Measurements from ENCODE around the gene AFG3L2. TPM values are rescaled to one million over a fixed set of nuclear protein-coding genes. Genes with fewer than 3 reads are reported as not detected.

AFG3L2 gene
- total and polyA plus RNA-seq, 9 of the 15 experiments (the other 6 are each of a cell fraction or from before 2014, with no cell fraction given), result 24.1 to 109 (median 84.0) TPM

GRCh38 chr18:12401881-12402280 is 24.9 kb upstream of the AFG3L2 start (continued):
- TF ChIP-seq ZBTB5 (IDR thresholded peaks at IDR 0.05) (no peak), SIRT6 (IDR thresholded peaks at IDR 0.05; ENCODE audit: low read depth, low read length) (no peak), NFATC3 (IDR thresholded peaks at IDR 0.05) (no peak), MGA (IDR thresholded peaks at IDR 0.05) (no peak), ZNF316 (IDR thresholded peaks at IDR 0.05) (no peak), MYC (IDR thresholded peaks at IDR 0.05; ENCODE audit: low read depth, low read length) (no peak), MYC (CRISPR knock-in tag; IDR thresholded peaks at IDR 0.05; ENCODE audit: borderline replicate concordance, low read depth) (no peak), RAD21 (CRISPR knock-in tag; conservative IDR thresholded peaks at IDR 0.05 in 1 of 2, IDR thresholded peaks at IDR 0.05 in 1 of 2) (no peak), CHD2 (IDR thresholded peaks at IDR 0.05; ENCODE audit: low read depth, low read length) (no peak), KLF10 (CRISPR knock-in tag; IDR thresholded peaks at IDR 0.05) (no peak), TAF15 (IDR thresholded peaks at IDR 0.05; ENCODE audit: low read depth, low read length) (no peak)
- TF ChIP-seq, protein P1, sequence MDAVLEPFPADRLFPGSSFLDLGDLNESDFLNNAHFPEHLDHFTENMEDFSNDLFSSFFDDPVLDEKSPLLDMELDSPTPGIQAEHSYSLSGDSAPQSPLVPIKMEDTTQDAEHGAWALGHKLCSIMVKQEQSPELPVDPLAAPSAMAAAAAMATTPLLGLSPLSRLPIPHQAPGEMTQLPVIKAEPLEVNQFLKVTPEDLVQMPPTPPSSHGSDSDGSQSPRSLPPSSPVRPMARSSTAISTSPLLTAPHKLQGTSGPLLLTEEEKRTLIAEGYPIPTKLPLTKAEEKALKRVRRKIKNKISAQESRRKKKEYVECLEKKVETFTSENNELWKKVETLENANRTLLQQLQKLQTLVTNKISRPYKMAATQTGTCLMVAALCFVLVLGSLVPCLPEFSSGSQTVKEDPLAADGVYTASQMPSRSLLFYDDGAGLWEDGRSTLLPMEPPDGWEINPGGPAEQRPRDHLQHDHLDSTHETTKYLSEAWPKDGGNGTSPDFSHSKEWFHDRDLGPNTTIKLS (IDR thresholded peaks at IDR 0.05; ENCODE audit: borderline replicate concordance, low read depth), result no peak
